Subcutaneous abdominal adipose tissue (tissue), 5 donors: ENCODE measurements around the gene MUC5AC.
"Not testable (repeated sequence)": the region's sequence is repeated elsewhere in the genome, so short reads cannot be mapped to it uniquely, and the experiment has no call there.

ENCODE experiments used
- H3K27ac ChIP-seq: one replicate; pipeline ENCODE4 v1.7.0; 2013; ENCODE audit warnings: low read depth, mild to moderate bottlenecking, inconsistent platforms, low read length, moderate library complexity
- H3K27me3 ChIP-seq, 5 donors: one replicate each; pipeline ENCODE4 v1.7.0; 2013; ENCODE audit warnings: low read length in 5 of 5, inconsistent platforms in 1 of 5; ENCODE audit not compliant: control insufficient read depth in 5 of 5, insufficient read depth in 4 of 5
- H3K36me3 ChIP-seq, 5 donors: one replicate each; pipeline ENCODE4 v1.7.0; 2013; ENCODE audit warnings: low read length in 5 of 5; ENCODE audit not compliant: control insufficient read depth in 5 of 5, insufficient read depth in 5 of 5
- H3K4me1 ChIP-seq, 5 donors: one replicate each; pipeline ENCODE4 v1.7.0; 2013; ENCODE audit warnings: low read length in 5 of 5, mild to moderate bottlenecking in 3 of 5, moderate library complexity in 1 of 5; ENCODE audit not compliant: control insufficient read depth in 5 of 5, insufficient read depth in 5 of 5
- H3K4me3 ChIP-seq, 5 donors: one replicate each; pipeline ENCODE4 v1.7.0; 2013; ENCODE audit warnings: low read length in 5 of 5, low read depth in 1 of 5
- H3K9ac ChIP-seq, 5 donors: one replicate each; pipeline ENCODE4 v1.7.0; 2013; ENCODE audit warnings: low read length in 5 of 5, mild to moderate bottlenecking in 4 of 5, moderate library complexity in 3 of 5
- H3K9me3 ChIP-seq, 5 donors: one replicate each; pipeline ENCODE4 v1.7.0; 2013; ENCODE audit warnings: low read length in 5 of 5; ENCODE audit not compliant: control insufficient read depth in 5 of 5
- donor health status: healthy.
- donor health status: healthy.
- donor health status: healthy.
- donor health status: healthy.
- donor health status: healthy.

The MUC5AC gene

GRCh38 chr11:1157645-1158591 is at the start of gene MUC5AC:
Gene MUC5AC (plus strand): TSS chr11:1157953. CDS start chr11:1158000, 47 bp downstream.
- Histone ChIP-seq H3K36me3 (no peaks in the 10 kb centered on the region), H3K9me3 (no peaks in the 10 kb centered on the region), H3K27ac (no peak within 1 kb of the TSS), H3K27me3 (peaks cover 4 to 15% (median 7%) of the 10 kb centered on the region in 5 donors), H3K4me3 (no peak within 1 kb of the TSS), H3K9ac (no peak within 1 kb of the TSS), H3K4me1 (peaks cover 0 to 12% (median 9%) of the 10 kb centered on the region in 5 donors)

GRCh38 chr11:1108246-1108900 is 49.4 kb upstream of the MUC5AC start:
- Histone ChIP-seq H3K9me3 (no peaks in the 10 kb centered on the region), H3K27me3 (peaks cover 19 to 35% (median 24%) of the 10 kb centered on the region in 5 donors), H3K4me1 (peaks cover 0 to 3% (median 0%) of the 10 kb centered on the region in 5 donors), H3K27ac (no peak overlapping the region), H3K4me3 (no peak overlapping the region), H3K9ac (no peak overlapping the region), H3K36me3 (no peaks in the 10 kb centered on the region)

- H3K4me3 ChIP-seq = no peak overlapping the region
- H3K27ac ChIP-seq = no peak overlapping the region
- no peaks in the 10 kb centered on the region for H3K9me3 ChIP-seq
- no peak overlapping the region for H3K9ac ChIP-seq
- peaks cover 19 to 35% (median 24%) of the 10 kb centered on the region in 5 donors for H3K27me3 ChIP-seq
- H3K4me1 ChIP-seq = peaks cover 0 to 3% (median 0%) of the 10 kb centered on the region in 5 donors
- H3K36me3 ChIP-seq = no peaks in the 10 kb centered on the region
These were observed 48.4 kb upstream of the MUC5AC start for GRCh38 chr11:1109101-1109917.

- H3K27me3 ChIP-seq = peaks cover 19 to 35% (median 24%) of the 10 kb centered on the region in 5 donors
- no peak overlapping the region for H3K4me3 ChIP-seq
- no peak overlapping the region for H3K27ac ChIP-seq
These were observed 47.6 kb upstream of the MUC5AC start for GRCh38 chr11:1109918-1110705.

GRCh38 chr11:1111545-1112212 is 46.1 kb upstream of the MUC5AC start:
- H3K9ac ChIP-seq = peak overlapping the region in 1 of 5 donors; percentile 11

More at GRCh38 chr11:1109918-1110705, 47.6 kb upstream of the MUC5AC start:
- Histone ChIP-seq H3K9ac (no peak overlapping the region), H3K4me1 (peaks cover 0 to 3% (median 0%) of the 10 kb centered on the region in 5 donors), H3K36me3 (no peaks in the 10 kb centered on the region), H3K9me3 (no peaks in the 10 kb centered on the region)

GRCh38 chr11:1112351-1113191 is 45.2 kb upstream of the MUC5AC start:
- H3K9me3 ChIP-seq = no peaks in the 10 kb centered on the region
- no peak overlapping the region for H3K27ac ChIP-seq
- no peaks in the 10 kb centered on the region for H3K36me3 ChIP-seq
- H3K4me1 ChIP-seq = peaks cover 0 to 3% (median 0%) of the 10 kb centered on the region in 5 donors
- no peak overlapping the region for H3K9ac ChIP-seq
- H3K4me3 ChIP-seq = no peak overlapping the region
- H3K27me3 ChIP-seq = peaks cover 12 to 23% (median 19%) of the 10 kb centered on the region in 5 donors

More at GRCh38 chr11:1111545-1112212, 46.1 kb upstream of the MUC5AC start:
- Histone ChIP-seq H3K27ac (no peak overlapping the region), H3K36me3 (no peaks in the 10 kb centered on the region), H3K4me3 (no peak overlapping the region), H3K9me3 (no peaks in the 10 kb centered on the region), H3K4me1 (peaks cover 0 to 3% (median 0%) of the 10 kb centered on the region in 5 donors), H3K27me3 (peaks cover 19 to 30% (median 27%) of the 10 kb centered on the region in 5 donors)

- H3K27ac ChIP-seq = no peak overlapping the region
- no peaks in the 10 kb centered on the region for H3K9me3 ChIP-seq
- no peaks in the 10 kb centered on the region for H3K36me3 ChIP-seq
- H3K4me3 ChIP-seq = no peak overlapping the region
- H3K9ac ChIP-seq = no peak overlapping the region
- H3K4me1 ChIP-seq = peaks cover 0 to 3% (median 0%) of the 10 kb centered on the region in 5 donors
- peaks cover 3 to 18% (median 14%) of the 10 kb centered on the region in 5 donors for H3K27me3 ChIP-seq
These were observed 44.1 kb upstream of the MUC5AC start for GRCh38 chr11:1113405-1114201.

GRCh38 chr11:1115292-1115691 is 42.5 kb upstream of the MUC5AC start:
- H3K9ac ChIP-seq, H3K9me3 ChIP-seq, H3K27ac ChIP-seq, H3K36me3 ChIP-seq, H3K4me1 ChIP-seq, H3K4me3 ChIP-seq: not testable (repeated sequence)
- peaks cover 3 to 13% (median 9%) of the 10 kb centered on the region in 5 donors for H3K27me3 ChIP-seq
